Measurements from ENCODE around the gene HDAC2. TPM values are rescaled to one million over a fixed set of nuclear protein-coding genes. Genes with fewer than 3 reads are reported as not detected.

The HDAC2 gene
- total and polyA plus RNA-seq, 2 of the 13 experiments (the other 11 are each of a cell fraction or from before 2014, with no cell fraction given), result 99.6 to 114 TPM

GRCh38 chr6:113970805-113971676 lies at the start of gene HDAC2 (continued):
- TF ChIP-seq ZNF292 (CRISPR knock-in tag; IDR thresholded peaks at IDR 0.05; ENCODE audit: borderline replicate concordance, low read depth) (0 out of 2 replicates have a peak, but pooled peaks have one; percentile 43), ZNF724P (CRISPR knock-in tag; IDR thresholded peaks at IDR 0.05; ENCODE audit: borderline replicate concordance) (peak; percentile 99), YEATS2 (CRISPR knock-in tag; IDR thresholded peaks at IDR 0.05; ENCODE audit: borderline replicate concordance) (peak; percentile 90), ZMYM4 (CRISPR knock-in tag; IDR thresholded peaks at IDR 0.05) (peak; percentile 93), MTA3 (CRISPR knock-in tag; IDR thresholded peaks at IDR 0.05) (no peak), SP4 (CRISPR knock-in tag; IDR thresholded peaks at IDR 0.05) (peak; percentile 86), PHF20 (CRISPR knock-in tag; IDR thresholded peaks at IDR 0.05) (peak; percentile 74), PCBP2 (optimal IDR thresholded peaks at IDR 0.05; ENCODE audit: low read depth, low read length, poor library complexity, severe bottlenecking) (no peak), TBX2 (CRISPR knock-in tag; IDR thresholded peaks at IDR 0.05; ENCODE audit: borderline replicate concordance) (peak; percentile 82), ZNF451 (CRISPR knock-in tag; IDR thresholded peaks at IDR 0.05) (peak; percentile 99), ZNF782 (CRISPR knock-in tag; IDR thresholded peaks at IDR 0.05; ENCODE audit: borderline replicate concordance) (peak; percentile 97), ZBTB33 (CRISPR knock-in tag; IDR thresholded peaks at IDR 0.05) (peak; percentile 80), ZNF703 (CRISPR knock-in tag; IDR thresholded peaks at IDR 0.05; ENCODE audit: borderline replicate concordance) (peak; percentile 42; the same call in 1 of the 2 replicates), MAFK (conservative IDR thresholded peaks at IDR 0.05 in 1 of 2, IDR thresholded peaks at IDR 0.05 in 1 of 2; ENCODE audit: low read length in 2 of 2) (no peak), ZNF720 (CRISPR knock-in tag; IDR thresholded peaks at IDR 0.05) (0 out of 2 replicates have a peak, but pooled peaks have one; percentile 92), ZBTB21 (CRISPR knock-in tag; IDR thresholded peaks at IDR 0.05) (0 out of 2 replicates have a peak, but pooled peaks have one; percentile 10), NFKBIZ (CRISPR knock-in tag; IDR thresholded peaks at IDR 0.05) (peak; percentile 93)
- TF ChIP-seq, protein P1, sequence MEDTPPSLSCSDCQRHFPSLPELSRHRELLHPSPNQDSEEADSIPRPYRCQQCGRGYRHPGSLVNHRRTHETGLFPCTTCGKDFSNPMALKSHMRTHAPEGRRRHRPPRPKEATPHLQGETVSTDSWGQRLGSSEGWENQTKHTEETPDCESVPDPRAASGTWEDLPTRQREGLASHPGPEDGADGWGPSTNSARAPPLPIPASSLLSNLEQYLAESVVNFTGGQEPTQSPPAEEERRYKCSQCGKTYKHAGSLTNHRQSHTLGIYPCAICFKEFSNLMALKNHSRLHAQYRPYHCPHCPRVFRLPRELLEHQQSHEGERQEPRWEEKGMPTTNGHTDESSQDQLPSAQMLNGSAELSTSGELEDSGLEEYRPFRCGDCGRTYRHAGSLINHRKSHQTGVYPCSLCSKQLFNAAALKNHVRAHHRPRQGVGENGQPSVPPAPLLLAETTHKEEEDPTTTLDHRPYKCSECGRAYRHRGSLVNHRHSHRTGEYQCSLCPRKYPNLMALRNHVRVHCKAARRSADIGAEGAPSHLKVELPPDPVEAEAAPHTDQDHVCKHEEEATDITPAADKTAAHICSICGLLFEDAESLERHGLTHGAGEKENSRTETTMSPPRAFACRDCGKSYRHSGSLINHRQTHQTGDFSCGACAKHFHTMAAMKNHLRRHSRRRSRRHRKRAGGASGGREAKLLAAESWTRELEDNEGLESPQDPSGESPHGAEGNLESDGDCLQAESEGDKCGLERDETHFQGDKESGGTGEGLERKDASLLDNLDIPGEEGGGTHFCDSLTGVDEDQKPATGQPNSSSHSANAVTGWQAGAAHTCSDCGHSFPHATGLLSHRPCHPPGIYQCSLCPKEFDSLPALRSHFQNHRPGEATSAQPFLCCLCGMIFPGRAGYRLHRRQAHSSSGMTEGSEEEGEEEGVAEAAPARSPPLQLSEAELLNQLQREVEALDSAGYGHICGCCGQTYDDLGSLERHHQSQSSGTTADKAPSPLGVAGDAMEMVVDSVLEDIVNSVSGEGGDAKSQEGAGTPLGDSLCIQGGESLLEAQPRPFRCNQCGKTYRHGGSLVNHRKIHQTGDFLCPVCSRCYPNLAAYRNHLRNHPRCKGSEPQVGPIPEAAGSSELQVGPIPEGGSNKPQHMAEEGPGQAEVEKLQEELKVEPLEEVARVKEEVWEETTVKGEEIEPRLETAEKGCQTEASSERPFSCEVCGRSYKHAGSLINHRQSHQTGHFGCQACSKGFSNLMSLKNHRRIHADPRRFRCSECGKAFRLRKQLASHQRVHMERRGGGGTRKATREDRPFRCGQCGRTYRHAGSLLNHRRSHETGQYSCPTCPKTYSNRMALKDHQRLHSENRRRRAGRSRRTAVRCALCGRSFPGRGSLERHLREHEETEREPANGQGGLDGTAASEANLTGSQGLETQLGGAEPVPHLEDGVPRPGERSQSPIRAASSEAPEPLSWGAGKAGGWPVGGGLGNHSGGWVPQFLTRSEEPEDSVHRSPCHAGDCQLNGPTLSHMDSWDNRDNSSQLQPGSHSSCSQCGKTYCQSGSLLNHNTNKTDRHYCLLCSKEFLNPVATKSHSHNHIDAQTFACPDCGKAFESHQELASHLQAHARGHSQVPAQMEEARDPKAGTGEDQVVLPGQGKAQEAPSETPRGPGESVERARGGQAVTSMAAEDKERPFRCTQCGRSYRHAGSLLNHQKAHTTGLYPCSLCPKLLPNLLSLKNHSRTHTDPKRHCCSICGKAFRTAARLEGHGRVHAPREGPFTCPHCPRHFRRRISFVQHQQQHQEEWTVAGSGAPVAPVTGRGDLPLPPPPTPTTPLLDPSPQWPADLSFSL (CRISPR knock-in tag; IDR thresholded peaks at IDR 0.05), result peak; percentile 56; the same call in 1 of the 2 replicates
- TF ChIP-seq, protein P2, sequence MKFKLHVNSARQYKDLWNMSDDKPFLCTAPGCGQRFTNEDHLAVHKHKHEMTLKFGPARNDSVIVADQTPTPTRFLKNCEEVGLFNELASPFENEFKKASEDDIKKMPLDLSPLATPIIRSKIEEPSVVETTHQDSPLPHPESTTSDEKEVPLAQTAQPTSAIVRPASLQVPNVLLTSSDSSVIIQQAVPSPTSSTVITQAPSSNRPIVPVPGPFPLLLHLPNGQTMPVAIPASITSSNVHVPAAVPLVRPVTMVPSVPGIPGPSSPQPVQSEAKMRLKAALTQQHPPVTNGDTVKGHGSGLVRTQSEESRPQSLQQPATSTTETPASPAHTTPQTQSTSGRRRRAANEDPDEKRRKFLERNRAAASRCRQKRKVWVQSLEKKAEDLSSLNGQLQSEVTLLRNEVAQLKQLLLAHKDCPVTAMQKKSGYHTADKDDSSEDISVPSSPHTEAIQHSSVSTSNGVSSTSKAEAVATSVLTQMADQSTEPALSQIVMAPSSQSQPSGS (CRISPR knock-in tag; IDR thresholded peaks at IDR 0.05), result peak; percentile 90
